Measurements from ENCODE around the gene SBNO2. TPM values are rescaled to one million over a fixed set of nuclear protein-coding genes. Genes with fewer than 3 reads are reported as not detected.

Gene SBNO2
- total RNA-seq, 1 experiment from 2014 or later, result 51.8 TPM

- Histone ChIP-seq H3K27me3 (replicated peaks; ENCODE audit: insufficient read depth, low read depth, low read length, poor library complexity) (no peaks in the 10 kb centered on the region), H3K4me1 (ENCODE audit: insufficient read depth, low read length, poor library complexity, severe bottlenecking) (peaks cover 6% of the 10 kb centered on the region), H3K27ac (ENCODE audit: low read depth, low read length, poor library complexity, severe bottlenecking) (no peak overlapping the region), H3K36me3 (ENCODE audit: insufficient read depth, low read length, poor library complexity, severe bottlenecking) (peaks cover 28% of the 10 kb centered on the region), H3K9me3 (ENCODE audit: low read depth, low read length, poor library complexity, severe bottlenecking) (no peaks in the 10 kb centered on the region), H3K4me3 (ENCODE audit: low read depth, low read length, poor library complexity, severe bottlenecking) (no peak overlapping the region)
- ChIA-PET POLR2A (ENCODE audit: low non-redundant PET) (no interaction called here), CTCF (no interaction called here)
- no TSS peak for BruUV-seq (replicated peaks)
- intact Hi-C loops (cut with micrococcal nuclease; ENCODE audit: unreplicated experiment), result loop anchor here (10.0 kb wide), 1 partner anchor 195 kb away; the partner anchor contains the start of genes CNN2, RNU6-2 and TMEM259
- DNase-seq (ENCODE audit: low spot score), result no peak
- TF ChIP-seq CTCF (conservative IDR thresholded peaks at IDR 0.05; ENCODE audit: low read depth, low read length) (no peak), EZH2 (IDR thresholded peaks at IDR 0.05; ENCODE audit: borderline replicate concordance, low read depth, low read length, poor library complexity, severe bottlenecking) (no peak)
Measured at GRCh38 chr19:1219786-1220476, 45.9 kb upstream of the SBNO2 start.

- H3K27me3 ChIP-seq (replicated peaks; ENCODE audit: insufficient read depth, low read depth, low read length, poor library complexity), result no peaks in the 10 kb centered on the region
- intact Hi-C loops (cut with micrococcal nuclease; ENCODE audit: unreplicated experiment), result loop anchor here (10.0 kb wide), 1 partner anchor 194 kb away; the partner anchor contains the start of genes CNN2, RNU6-2 and TMEM259
- H3K4me1 ChIP-seq (ENCODE audit: insufficient read depth, low read length, poor library complexity, severe bottlenecking), result peaks cover 15% of the 10 kb centered on the region
- no peaks in the 10 kb centered on the region for H3K9me3 ChIP-seq (ENCODE audit: low read depth, low read length, poor library complexity, severe bottlenecking)
- ChIA-PET POLR2A (ENCODE audit: low non-redundant PET) (no interaction called here), CTCF (no interaction called here)
- no peak overlapping the region for H3K4me3 ChIP-seq (ENCODE audit: low read depth, low read length, poor library complexity, severe bottlenecking)
- H3K36me3 ChIP-seq (ENCODE audit: insufficient read depth, low read length, poor library complexity, severe bottlenecking), result peaks cover 28% of the 10 kb centered on the region
- DNase-seq (ENCODE audit: low spot score), result no peak
- no TSS peak for BruUV-seq (replicated peaks)
- TF ChIP-seq EZH2 (IDR thresholded peaks at IDR 0.05; ENCODE audit: borderline replicate concordance, low read depth, low read length, poor library complexity, severe bottlenecking), result no peak
- no peak for TF ChIP-seq CTCF (conservative IDR thresholded peaks at IDR 0.05; ENCODE audit: low read depth, low read length)
- no peak overlapping the region for H3K27ac ChIP-seq (ENCODE audit: low read depth, low read length, poor library complexity, severe bottlenecking)
Measured at GRCh38 chr19:1218751-1219567, 44.9 kb upstream of the SBNO2 start.

GRCh38 chr19:1217366-1217765, 43.3 kb upstream of the SBNO2 start:
- no TSS peak for BruUV-seq (replicated peaks)
- POLR2A ChIA-PET (ENCODE audit: low non-redundant PET), result no interaction called here

More at GRCh38 chr19:1217366-1217765, 43.3 kb upstream of the SBNO2 start:
- intact Hi-C loops (cut with micrococcal nuclease; ENCODE audit: unreplicated experiment), result loop anchor here (10.0 kb wide), 1 partner anchor 193 kb away; the partner anchor contains the start of genes CNN2, RNU6-2 and TMEM259
- H3K4me3 ChIP-seq (ENCODE audit: low read depth, low read length, poor library complexity, severe bottlenecking), result no peak overlapping the region
- H3K36me3 ChIP-seq (ENCODE audit: insufficient read depth, low read length, poor library complexity, severe bottlenecking), result peaks cover 17% of the 10 kb centered on the region
- TF ChIP-seq CTCF (conservative IDR thresholded peaks at IDR 0.05; ENCODE audit: low read depth, low read length) (no peak), EZH2 (IDR thresholded peaks at IDR 0.05; ENCODE audit: borderline replicate concordance, low read depth, low read length, poor library complexity, severe bottlenecking) (no peak)
- H3K27ac ChIP-seq (ENCODE audit: low read depth, low read length, poor library complexity, severe bottlenecking), result peak overlapping the region; percentile 14
- no peaks in the 10 kb centered on the region for H3K27me3 ChIP-seq (replicated peaks; ENCODE audit: insufficient read depth, low read depth, low read length, poor library complexity)
- H3K4me1 ChIP-seq (ENCODE audit: insufficient read depth, low read length, poor library complexity, severe bottlenecking), result peaks cover 26% of the 10 kb centered on the region
- CTCF ChIA-PET, result no interaction called here
- DNase-seq (ENCODE audit: low spot score), result no peak
- no peaks in the 10 kb centered on the region for H3K9me3 ChIP-seq (ENCODE audit: low read depth, low read length, poor library complexity, severe bottlenecking)
